Measurements from ENCODE around the gene PHLDB1.
"Not testable (repeated sequence)": the region's sequence is repeated elsewhere in the genome, so short reads cannot be mapped to it uniquely, and the experiment has no call there.

PHLDB1 gene

DNA sequence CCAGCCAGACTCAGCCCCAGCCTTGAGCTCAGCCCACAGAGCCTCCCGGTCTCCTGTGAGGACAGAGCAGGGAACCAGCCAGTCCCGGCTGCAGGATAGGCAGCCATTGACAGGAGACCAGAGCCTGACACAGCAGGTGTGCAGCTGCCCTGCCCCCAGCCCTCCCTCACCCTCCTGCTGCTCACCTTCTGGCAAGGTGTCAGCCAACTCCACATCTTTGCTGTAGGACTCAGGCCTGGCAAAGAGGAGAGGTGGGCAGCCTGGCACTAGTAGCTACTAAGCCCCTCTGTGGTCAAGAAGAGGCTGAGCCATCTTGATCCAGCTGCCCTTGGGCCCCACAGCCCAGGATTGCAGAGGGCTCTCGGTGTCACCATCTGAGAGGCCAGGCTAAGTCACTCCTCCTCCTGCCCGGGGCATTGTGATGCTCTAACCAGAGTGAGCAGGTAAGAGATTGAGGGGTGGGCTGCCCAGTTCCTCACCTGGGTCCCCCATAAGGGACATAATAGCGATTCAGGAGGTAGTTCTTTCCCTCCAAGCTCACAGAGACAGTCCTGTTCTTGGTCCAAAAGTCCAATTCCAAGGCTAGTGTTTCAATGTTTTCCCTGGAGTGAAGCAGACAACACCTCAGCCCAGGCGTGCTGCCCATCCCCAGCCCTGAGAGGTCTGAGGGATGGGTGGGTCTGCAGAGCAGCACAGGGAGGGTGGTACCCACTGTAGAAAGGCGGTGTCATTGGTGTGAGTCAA is 53.4 kb downstream of the PHLDB1 start:
- no peak for DNase-seq

DNA sequence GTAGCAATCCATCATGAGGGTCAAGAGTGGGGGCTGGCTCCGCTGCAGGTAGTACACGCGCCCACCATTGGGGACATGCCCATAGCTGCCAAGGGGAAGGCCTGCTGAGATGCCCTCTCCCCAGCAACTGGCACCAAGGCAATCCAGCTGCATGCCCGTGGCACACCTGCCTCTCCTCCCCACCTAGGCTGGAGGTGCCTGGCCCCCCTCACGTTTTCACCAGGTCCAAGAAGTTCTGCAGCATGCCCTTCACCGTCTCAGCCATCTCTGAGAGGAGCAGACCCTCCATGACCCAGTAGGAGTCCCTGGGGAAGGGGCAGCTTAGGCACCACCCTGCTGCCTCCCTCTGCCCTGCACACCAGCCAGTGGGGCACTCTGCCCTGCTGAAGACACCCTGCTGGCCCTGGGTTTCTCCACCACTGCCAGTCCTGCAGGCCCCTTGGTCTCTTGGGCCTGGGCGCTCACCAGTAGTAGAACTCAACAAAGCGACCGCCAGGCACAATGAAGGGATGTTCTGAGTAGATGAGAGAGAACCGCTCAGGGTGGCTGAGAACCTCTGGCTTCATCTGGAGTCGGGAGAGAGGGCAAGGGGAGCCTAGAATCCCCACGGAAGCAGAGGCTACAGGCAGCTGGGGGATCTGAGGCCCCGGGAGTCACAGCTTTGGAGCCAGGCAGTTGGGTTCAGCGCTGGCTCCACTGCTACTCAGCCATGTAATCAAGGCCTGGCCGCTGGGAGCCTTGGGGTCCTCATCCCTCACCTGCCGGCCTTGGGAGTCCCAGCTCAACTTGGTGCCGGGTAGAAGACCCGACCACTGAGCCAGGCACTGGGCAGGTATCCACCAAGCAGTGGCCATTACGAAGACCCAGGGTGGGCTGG is 54.2 kb downstream of the PHLDB1 start:
- no peak for DNase-seq

DNA sequence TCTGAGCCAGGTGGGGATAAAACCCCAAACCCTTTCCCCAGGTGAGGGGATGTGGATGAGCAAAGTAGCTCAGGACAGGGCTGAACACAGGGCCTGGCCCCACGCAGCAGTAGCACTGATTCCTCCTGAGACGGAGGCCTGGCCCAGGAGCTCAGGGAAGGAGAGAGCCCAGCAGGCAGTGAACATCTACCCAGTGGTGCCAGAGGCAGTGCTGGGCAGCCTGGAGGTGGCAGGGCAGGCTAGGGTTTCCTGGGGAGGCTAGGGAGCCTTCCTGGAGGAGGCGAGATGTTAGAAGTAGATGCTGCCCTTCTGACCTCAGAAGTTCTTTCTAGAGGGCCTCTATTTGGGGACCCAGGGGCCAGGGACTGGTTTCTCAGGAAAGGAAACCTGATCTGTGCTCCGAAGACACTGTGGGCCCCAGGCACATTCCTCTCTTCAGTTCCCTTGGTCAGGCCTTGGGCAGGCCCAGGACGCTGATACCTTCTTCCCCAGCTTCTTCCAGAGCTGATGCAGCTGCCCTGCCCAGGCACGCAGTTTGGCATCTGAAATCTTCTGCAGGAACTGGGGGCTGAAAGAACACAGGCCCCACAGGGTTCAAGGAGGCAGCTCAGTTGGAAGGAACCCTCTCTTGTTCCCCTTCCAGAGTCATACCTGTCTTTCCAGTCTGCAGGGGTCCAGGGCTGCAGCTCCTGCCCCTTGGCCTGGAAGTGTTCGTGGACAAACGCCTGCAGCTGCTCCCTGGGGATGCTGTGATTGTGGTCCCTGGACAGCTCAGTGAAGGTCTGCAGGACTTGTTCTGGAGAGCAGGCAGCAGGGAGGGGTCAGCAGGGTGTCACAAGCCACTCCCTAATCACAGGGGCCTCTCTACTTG is 55.2 kb downstream of the PHLDB1 start:
- DNase-seq: no peak

GRCh38 chr11:118663381-118663780 is 56.0 kb downstream of the PHLDB1 start:
- no peak for DNase-seq

DNA sequence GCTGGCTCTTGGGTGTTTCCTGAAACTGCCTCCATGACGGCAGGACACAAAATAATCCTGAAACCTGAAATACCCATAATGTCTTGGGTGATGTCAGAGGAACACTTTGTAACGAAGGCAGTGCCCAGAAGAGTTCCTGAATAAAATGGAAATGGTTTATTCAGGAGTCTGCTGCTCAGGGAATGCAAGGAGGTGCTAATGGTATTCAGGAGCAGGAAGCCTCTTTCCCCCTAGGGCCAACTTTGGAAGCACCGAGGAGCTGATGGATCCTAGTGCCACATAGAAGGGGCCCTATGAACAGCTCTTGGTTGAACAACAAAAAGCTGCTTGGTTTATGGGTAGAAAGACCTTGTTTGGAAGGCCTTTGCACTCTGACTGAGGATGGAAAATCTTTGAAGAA is 56.5 kb downstream of the PHLDB1 start:
- DNase-seq: no peak

DNA sequence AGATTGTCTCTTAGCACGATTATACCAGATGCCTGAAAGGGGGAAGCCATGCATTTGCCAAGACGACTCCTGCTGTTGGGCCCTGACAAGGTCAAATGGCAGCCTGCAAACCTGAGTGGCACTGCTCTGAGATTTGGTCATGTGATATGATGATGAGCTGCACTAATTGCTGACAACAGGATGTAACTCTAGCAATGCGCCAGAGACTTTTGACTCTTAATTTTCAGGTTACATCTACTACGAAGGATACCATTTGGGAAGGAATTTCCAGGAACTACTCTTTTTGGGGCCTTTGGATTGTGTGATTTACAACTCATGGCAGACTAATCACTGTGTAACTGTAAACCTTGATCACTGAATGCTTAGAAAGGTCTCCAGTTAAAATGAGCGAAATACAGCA is 59.0 kb downstream of the PHLDB1 start:
- no peak for DNase-seq

GRCh38 chr11:118670063-118670462 is 62.6 kb downstream of the PHLDB1 start:
- no peak for DNase-seq

GRCh38 chr11:118671254-118671653 is 63.8 kb downstream of the PHLDB1 start:
- no peak for DNase-seq

GRCh38 chr11:118672846-118673245 is 65.4 kb downstream of the PHLDB1 start:
- no peak for DNase-seq

DNA sequence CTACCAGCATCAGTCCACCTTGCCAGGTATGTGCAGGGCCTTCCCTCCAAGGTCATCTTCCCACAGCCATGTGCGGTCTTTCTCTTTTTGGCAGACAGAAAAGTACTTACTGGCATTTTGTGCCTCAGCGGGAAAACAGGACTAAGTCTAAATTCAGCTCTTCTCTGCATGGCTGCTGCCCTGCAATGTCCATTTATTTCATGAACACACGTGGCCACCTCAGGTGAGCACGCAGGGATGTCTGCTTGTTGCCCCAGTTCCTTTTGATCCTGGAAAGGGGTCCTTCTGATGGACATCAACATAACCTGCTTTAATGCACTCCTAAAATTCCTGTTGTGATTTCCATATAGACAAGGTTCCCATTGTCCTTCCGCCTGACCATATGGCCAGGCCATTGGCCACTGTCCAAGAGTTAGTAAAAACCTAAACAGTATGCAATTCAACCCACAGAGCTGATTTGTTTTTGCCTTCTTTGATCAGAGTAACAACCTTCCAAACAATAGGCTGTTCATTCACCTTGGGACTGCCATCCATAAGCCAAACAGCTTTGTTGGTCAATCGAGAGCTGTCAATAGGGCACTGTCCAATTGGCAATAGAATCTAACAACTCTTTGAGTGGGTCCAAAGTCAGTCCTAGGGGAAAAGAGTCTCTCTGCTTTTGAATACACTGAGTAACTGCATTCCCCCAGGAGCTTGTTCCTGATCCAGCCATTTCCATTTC is 66.1 kb downstream of the PHLDB1 start:
- no peak for DNase-seq

- DNase-seq: no peak
Observed at GRCh38 chr11:118674082-118674435, 66.6 kb downstream of the PHLDB1 start.

GRCh38 chr11:118677977-118678376 is 70.6 kb downstream of the PHLDB1 start:
- no peak for DNase-seq

- not testable (repeated sequence) for DNase-seq
Observed at GRCh38 chr11:118678908-118679307, 71.5 kb downstream of the PHLDB1 start.

- no peak for DNase-seq
Observed at GRCh38 chr11:118679483-118679882, 72.1 kb downstream of the PHLDB1 start, which contains the start of gene TREH. Gene TREH (minus strand): TSS chr11:118679650. CDS start chr11:118679627, 23 bp downstream.

GRCh38 chr11:118682372-118682771 is 75.0 kb downstream of the PHLDB1 start:
- no peak for DNase-seq

DNA sequence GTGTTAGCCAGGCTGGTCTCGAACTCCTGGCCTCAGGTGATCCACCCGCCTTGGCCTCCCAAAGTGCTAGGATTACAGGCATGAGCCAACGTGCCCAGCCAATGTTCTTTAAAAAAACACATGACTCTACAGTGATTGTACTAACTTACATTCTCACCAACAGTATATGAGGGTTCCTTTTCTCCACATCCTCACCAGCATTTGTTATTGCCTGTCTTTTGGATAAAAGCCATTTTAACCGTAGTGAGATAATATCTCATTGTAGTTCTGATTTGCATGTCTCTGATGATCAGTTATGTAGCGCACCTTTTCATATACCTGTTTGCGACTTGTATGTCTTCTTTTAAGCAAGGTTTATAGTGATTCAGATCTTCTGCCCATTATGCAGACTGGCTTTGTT is 75.5 kb downstream of the PHLDB1 start:
- DNase-seq: not testable (repeated sequence)

GRCh38 chr11:118684187-118684586 is 76.8 kb downstream of the PHLDB1 start:
- no peak for DNase-seq

- no peak for DNase-seq
Observed at GRCh38 chr11:118687906-118688305, 80.5 kb downstream of the PHLDB1 start.

DNA sequence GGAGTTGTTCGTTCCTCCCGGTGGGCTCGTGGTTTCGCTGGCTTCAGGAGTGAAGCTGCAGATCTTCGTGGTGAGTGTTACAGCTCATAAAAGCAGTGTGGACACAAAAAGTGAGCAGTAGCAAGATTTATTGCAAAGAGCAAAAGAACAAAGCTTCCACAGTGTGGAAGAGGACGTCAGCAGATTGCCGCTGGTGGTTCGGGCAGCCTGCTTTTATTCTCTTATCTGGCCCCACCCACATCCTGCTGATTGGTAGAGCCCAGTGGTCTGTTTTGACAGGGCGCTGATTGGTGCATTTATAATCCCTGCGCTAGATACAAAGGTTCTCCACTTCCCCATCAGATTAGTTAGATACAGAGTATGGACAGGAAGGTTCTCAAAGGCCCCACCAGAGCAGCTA is 80.9 kb downstream of the PHLDB1 start:
- DNase-seq: not testable (repeated sequence)

DNA sequence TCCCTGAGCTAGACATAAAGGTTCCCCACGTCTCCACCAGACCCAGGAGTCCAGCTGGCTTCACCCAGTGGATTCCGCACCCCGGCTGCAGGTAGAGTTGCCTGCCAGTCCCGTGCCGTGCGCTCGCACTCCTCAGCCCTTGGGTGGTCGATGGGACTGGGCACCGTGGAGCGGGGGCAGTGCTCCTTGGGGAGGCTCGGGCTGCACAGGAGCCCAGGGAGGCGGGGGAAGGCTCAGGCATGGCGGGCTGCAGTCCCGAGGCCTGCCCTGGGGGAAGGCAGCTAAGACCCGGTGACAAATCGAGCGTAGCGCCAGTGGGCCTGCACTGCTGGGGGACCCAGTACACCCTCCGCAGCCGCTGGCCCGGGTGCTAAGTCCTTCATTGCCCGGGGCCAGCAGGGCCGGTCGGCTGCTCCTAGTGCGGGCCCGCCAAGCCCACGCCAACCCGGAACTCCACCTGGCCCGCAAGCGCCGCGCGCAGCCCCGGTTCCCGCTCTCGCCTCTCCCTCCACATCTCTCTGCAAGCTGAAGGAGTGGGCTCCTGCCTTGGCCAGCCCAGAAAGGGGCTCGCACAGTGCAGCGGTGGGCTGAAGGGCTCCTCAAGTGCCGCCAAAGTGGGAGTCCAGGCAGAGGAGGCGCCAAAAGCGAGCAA is 81.6 kb downstream of the PHLDB1 start:
- DNase-seq: no peak

DNA sequence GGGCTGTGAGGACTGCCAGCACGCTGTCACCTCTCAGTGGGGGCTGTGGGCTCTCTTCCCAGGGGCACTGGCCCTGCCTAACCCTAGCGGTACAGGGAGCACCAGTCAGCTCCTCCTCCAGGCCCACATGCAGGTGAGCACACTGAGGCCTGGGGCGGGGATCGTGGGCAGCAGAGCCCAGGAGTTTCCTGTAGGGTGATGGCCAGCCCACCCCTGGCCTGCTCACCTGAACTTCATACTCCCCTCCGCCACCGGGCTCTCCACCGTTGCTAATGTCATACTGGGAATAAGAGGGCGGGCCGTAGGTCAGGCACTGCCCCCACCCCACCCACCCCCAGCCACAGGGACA is 82.1 kb downstream of the PHLDB1 start:
- DNase-seq: no peak
